H1 (cell line): ENCODE data around the gene QSOX2. TPM values are rescaled to one million over a fixed set of nuclear protein-coding genes. Genes with fewer than 3 reads are reported as not detected.
A peak's percentile ranks its signal among the peaks of the same experiment; 100 is the strongest.

Source experiments
- CTCF ChIA-PET: fragments of 300-600 bp; sonication (Branson Sonifier 250); formaldehyde crosslinking; loops from one replicate; lab custom pipeline; 2021; ENCODE audit not compliant: partially characterized antibody; lab: Charles Lee
- POLR2A ChIA-PET: fragments of 300-600 bp; sonication (Branson Sonifier 250); formaldehyde crosslinking; loops from one replicate; lab custom pipeline; 2021; ENCODE audit warnings: inconsistent platforms; ENCODE audit not compliant: partially characterized antibody; lab: Charles Lee
- DNase-seq, 2 experiments: peaks; one replicate each; pipeline versions ENCODE4 v3.0.0 to v3.0.0-alpha.2; 2010 to 2022; ENCODE audit warnings: low spot score in 2 of 2, low read depth in 1 of 2, mixed read lengths in 1 of 2
- FAIRE-seq: peaks from 2 replicates; lab custom pipeline; 2011; peaks lifted over from hg19 to GRCh38; lab: Jason Lieb, UNC
- H2AFZ ChIP-seq: 2 replicates; pipeline ENCODE4 v1.8.1; 2012; ENCODE audit warnings: low read length, inconsistent platforms
- H2AK5ac ChIP-seq: 2 replicates; pipeline ENCODE4 v1.6.1; 2013; ENCODE audit warnings: low read depth, low read length
- H2BK120ac ChIP-seq: replicated peaks from 2 replicates; pipeline ENCODE3; 2013; ENCODE audit warnings: low read depth, low read length, inconsistent platforms
- H2BK12ac ChIP-seq: 2 replicates; pipeline ENCODE4 v1.6.1; 2013; ENCODE audit warnings: low read depth, low read length
- H2BK15ac ChIP-seq: 2 replicates; pipeline ENCODE4 v1.6.1; 2013; ENCODE audit warnings: low read length
- H2BK20ac ChIP-seq: 2 replicates; pipeline ENCODE4 v1.6.1; 2013; ENCODE audit warnings: low read length
- H2BK5ac ChIP-seq: 2 replicates; pipeline ENCODE4 v1.6.1; 2013; ENCODE audit warnings: low read depth, low read length
- H3K14ac ChIP-seq: 2 replicates; pipeline ENCODE4 v1.6.1; 2013; ENCODE audit warnings: inconsistent platforms; ENCODE audit not compliant: insufficient read length
- H3K18ac ChIP-seq: 2 replicates; pipeline ENCODE4 v1.6.1; 2013; ENCODE audit warnings: low read length; ENCODE audit errors: extremely low read depth
- H3K23ac ChIP-seq: 2 replicates; pipeline ENCODE4 v1.6.1; 2013; ENCODE audit warnings: inconsistent platforms; ENCODE audit not compliant: insufficient read length
- H3K23me2 ChIP-seq: 2 replicates; pipeline ENCODE4 v1.6.1; 2013; ENCODE audit warnings: low read depth, low read length
- H3K27ac ChIP-seq: 2 replicates; pipeline ENCODE4 v1.6.1; 2011; ENCODE audit warnings: low read depth, low read length, inconsistent platforms
- H3K27me3 ChIP-seq, 4 experiments: replicated peaks in 1 of 4; 1 replicate in 1 of 4; 2 replicates in 3 of 4; pipeline versions ENCODE4 v1.6.1 to v1.8.1; 2011 to 2013; ENCODE audit warnings: low read length in 3 of 4, mild to moderate bottlenecking in 3 of 4, inconsistent platforms in 2 of 4, mixed read lengths in 2 of 4, moderate library complexity in 1 of 4; ENCODE audit not compliant: control insufficient read depth in 3 of 4, insufficient read depth in 3 of 4; ENCODE audit errors: extremely low read depth in 1 of 4
- H3K36me3 ChIP-seq, 4 experiments: 2 replicates each; pipeline versions ENCODE4 v1.6.1 to v1.8.1; 2011 to 2013; ENCODE audit warnings: mild to moderate bottlenecking in 4 of 4, low read length in 3 of 4, moderate library complexity in 2 of 4, control low read depth in 1 of 4, inconsistent platforms in 1 of 4; ENCODE audit not compliant: insufficient read depth in 4 of 4, control insufficient read depth in 2 of 4
- H3K4ac ChIP-seq: replicated peaks from 2 replicates; pipeline ENCODE3; 2013; ENCODE audit warnings: low read length, low read depth, mixed read lengths, inconsistent platforms; ENCODE audit not compliant: insufficient read length
- H3K4me1 ChIP-seq, 4 experiments: replicated peaks in 1 of 4; 1 replicate in 1 of 4; 2 replicates in 3 of 4; pipeline versions ENCODE4 v1.6.1 to v1.8.1; 2011 to 2013; ENCODE audit warnings: low read length in 3 of 4, inconsistent platforms in 2 of 4, mixed read lengths in 1 of 4; ENCODE audit not compliant: insufficient read depth in 4 of 4, control insufficient read depth in 3 of 4
- H3K4me2 ChIP-seq, 2 experiments: 2 replicates each; pipeline versions ENCODE4 v1.6.1 to v1.8.1; 2011 to 2013; ENCODE audit warnings: low read depth in 2 of 2, low read length in 2 of 2, control low read depth in 1 of 2, inconsistent platforms in 1 of 2, mild to moderate bottlenecking in 1 of 2; ENCODE audit not compliant: insufficient read depth in 1 of 2
- H3K4me3 ChIP-seq, 4 experiments: fragments of 200-600, 300-600 bp in 1 of 4; sonication (generic), shearing (Covaris generic), sonication (Bioruptor Twin) in 1 of 4; 2 replicates each; pipeline versions ENCODE4 v1.5.1 to v1.8.1; 2011 to 2016; ENCODE audit warnings: low read length in 4 of 4, low read depth in 3 of 4, control low read depth in 2 of 4, inconsistent platforms in 2 of 4, mild to moderate bottlenecking in 2 of 4, mixed read lengths in 1 of 4, moderate library complexity in 1 of 4; ENCODE audit not compliant: insufficient read depth in 2 of 4; ENCODE audit errors: extremely low read depth in 1 of 4
- H3K56ac ChIP-seq: replicated peaks from 2 replicates; pipeline ENCODE3; 2013; ENCODE audit warnings: low read depth, mild to moderate bottlenecking, mixed read lengths, low read length, inconsistent platforms; ENCODE audit not compliant: insufficient read length
- H3K79me1 ChIP-seq: 2 replicates; pipeline ENCODE4 v1.6.1; 2013; ENCODE audit warnings: low read depth, low read length, control low read depth
- H3K79me2 ChIP-seq, 2 experiments: 2 replicates each; pipeline versions ENCODE4 v1.6.1 to v1.8.1; 2012 to 2013; ENCODE audit warnings: low read length in 2 of 2, mild to moderate bottlenecking in 2 of 2, inconsistent platforms in 1 of 2; ENCODE audit not compliant: insufficient read depth in 2 of 2, control insufficient read depth in 1 of 2
- H3K9ac ChIP-seq, 4 experiments: replicated peaks in 1 of 4; 1 replicate in 1 of 4; 2 replicates in 3 of 4; pipeline versions ENCODE4 v1.6.1 to v1.8.1; 2011 to 2013; ENCODE audit warnings: low read depth in 3 of 4, low read length in 3 of 4, control low read depth in 2 of 4, mild to moderate bottlenecking in 2 of 4, moderate library complexity in 2 of 4, inconsistent platforms in 1 of 4; ENCODE audit errors: extremely low read depth in 1 of 4
- H3K9me3 ChIP-seq, 2 experiments: 2 replicates each; pipeline versions ENCODE4 v1.6.1 to v1.8.1; 2012 to 2013; ENCODE audit warnings: mild to moderate bottlenecking in 2 of 2, moderate library complexity in 2 of 2, control low read depth in 1 of 2, inconsistent platforms in 1 of 2, low read depth in 1 of 2, low read length in 1 of 2, mixed read lengths in 1 of 2; ENCODE audit not compliant: insufficient read depth in 2 of 2
- H4K20me1 ChIP-seq, 2 experiments: replicated peaks in 1 of 2; 2 replicates each; pipeline versions ENCODE3 to v1.8.1; 2011 to 2013; ENCODE audit warnings: inconsistent platforms in 2 of 2, low read length in 2 of 2, mild to moderate bottlenecking in 1 of 2; ENCODE audit not compliant: insufficient read depth in 2 of 2, control insufficient read depth in 1 of 2
- H4K5ac ChIP-seq: 2 replicates; pipeline ENCODE4 v1.6.1; 2013; ENCODE audit warnings: low read length, low read depth, mixed read lengths, inconsistent platforms; ENCODE audit not compliant: insufficient read length
- H4K8ac ChIP-seq: 2 replicates; pipeline ENCODE4 v1.8.0; 2013; ENCODE audit warnings: mild to moderate bottlenecking, moderate library complexity, low read length, inconsistent platforms; ENCODE audit not compliant: insufficient read depth; ENCODE audit errors: extremely low read depth
- H4K91ac ChIP-seq: replicated peaks from 2 replicates; pipeline ENCODE3; 2013; ENCODE audit warnings: low read length, mixed read lengths, inconsistent platforms; ENCODE audit not compliant: insufficient read length
- CBX5 ChIP-seq: fragments of 300-800, 300-1000 bp; sonication (generic); IDR thresholded peaks from 2 replicates; pipeline ENCODE4 v1.7.1; 2016; ENCODE audit warnings: antibody characterized with exemption, low read length, low read depth
- CEBPB ChIP-seq: IDR thresholded peaks from 2 replicates; pipeline ENCODE4 v1.6.1; 2012; ENCODE audit warnings: low read depth, low read length
- CHD1 ChIP-seq: IDR thresholded peaks from 2 replicates; pipeline ENCODE4 v1.6.1; 2012; ENCODE audit warnings: low read depth, low read length, improper control_type of control experiment
- EGR1 ChIP-seq: IDR thresholded peaks from 2 replicates; pipeline ENCODE4 v1.6.1; 2011; ENCODE audit warnings: low read depth, low read length, borderline replicate concordance
- MAFK ChIP-seq: IDR thresholded peaks from 2 replicates; pipeline ENCODE4 v1.6.1; 2012; ENCODE audit warnings: low read depth, mild to moderate bottlenecking, improper control_type of control experiment, low read length
- SIRT6 ChIP-seq: IDR thresholded peaks from one replicate; pipeline ENCODE4 v1.7.1; 2012; ENCODE audit warnings: low read length, inconsistent platforms
- SIX5 ChIP-seq: IDR thresholded peaks from 2 replicates; pipeline ENCODE4 v1.6.1; 2011; ENCODE audit warnings: mild to moderate bottlenecking, low read depth, low read length
- TBP ChIP-seq: IDR thresholded peaks from 2 replicates; pipeline ENCODE4 v1.6.1; 2011; ENCODE audit warnings: low read depth, low read length, improper control_type of control experiment
- WGBS, 2 experiments: shearing (Covaris generic) in 1 of 2; methylation state at CpG; one replicate each; pipeline versions ENCODE4 v1.1.6 to v1.1.7; 2013 to 2015; ENCODE audit warnings: low lambda C conversion rate in 2 of 2, mixed read lengths in 2 of 2, inconsistent platforms in 1 of 2, low coverage in 1 of 2, missing lambda C conversion rate in 1 of 2; ENCODE audit not compliant: insufficient replicate concordance in 2 of 2, insufficient coverage in 1 of 2, insufficient read length in 1 of 2; ENCODE audit errors: extremely low coverage in 1 of 2, missing lambda C conversion rate in 1 of 2; 5-methylcytosine and 5-hydroxymethylcytosine counted together
- polyA plus RNA-seq, 7 experiments: library from polyadenylated mRNA; depleted of rRNA in 3 of 7; stranded (reverse) in 5 of 7; unstranded in 2 of 7; fragments of >200 nt in 5 of 7; fragments of 200-250 nt in 2 of 7; gene quantifications; 1 replicate in 5 of 7; 2 replicates in 1 of 7; 4 replicates in 1 of 7; pipeline versions ENCODE4 v1.2.1 to v1.2.3, GENCODE V29; 2011 to 2013; ENCODE audit warnings: missing spikeins in 2 of 7, mixed read lengths in 2 of 7
- total RNA-seq: library from RNA; stranded (reverse); fragmentation: NEBNext Ultra II Directional; extraction: Animal tissue kit (Norgen Biotek cat#: 25700); gene quantifications from 2 replicates; pipeline ENCODE4 v1.2.1, GENCODE V29; 2021
- TF ChIP-seq, protein P1 (sequence below): IDR thresholded peaks from 2 replicates; pipeline ENCODE4 v1.6.1; 2012; ENCODE audit warnings: inconsistent platforms

Gene QSOX2
- total and polyA plus RNA-seq, 2 of the 8 experiments (the other 6 are each of a cell fraction or from before 2014, with no cell fraction given) = 18.0 to 28.6 TPM

DNA sequence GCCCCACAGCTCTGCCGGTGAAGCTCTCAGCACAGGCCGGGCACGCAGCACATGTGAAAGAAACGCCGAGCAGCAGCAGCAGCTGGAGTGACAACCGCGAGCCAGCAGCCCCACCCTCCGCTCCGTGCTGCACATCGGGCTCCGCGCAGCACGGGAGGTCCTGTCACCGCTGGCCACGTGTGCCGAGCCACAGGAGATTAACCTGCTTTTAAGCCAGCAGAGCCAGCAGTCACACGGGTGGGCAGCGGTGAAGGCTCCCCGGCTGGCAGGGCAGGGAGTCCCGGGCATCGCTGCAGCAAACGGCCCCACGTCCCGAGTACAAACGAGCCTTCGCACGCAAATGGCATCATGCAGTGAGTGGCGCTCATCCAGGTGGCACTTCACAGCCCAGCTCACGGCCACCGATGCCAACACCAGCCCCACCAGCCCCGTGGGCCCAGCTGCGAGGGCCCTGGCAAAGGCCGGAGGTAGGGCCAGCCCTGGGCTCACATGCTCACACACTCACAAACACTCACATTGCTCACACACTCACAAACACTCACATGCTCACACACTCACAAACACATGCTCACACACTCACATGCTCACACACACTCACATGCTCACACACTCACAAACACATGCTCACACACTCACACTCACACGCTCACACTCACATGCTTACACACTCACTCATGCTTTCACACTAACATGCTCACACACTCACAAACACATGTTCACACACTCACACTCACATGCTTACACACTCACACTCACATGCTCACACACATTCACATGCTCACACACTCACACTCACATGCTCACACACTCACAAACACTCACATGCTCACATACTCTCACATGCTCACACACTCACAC, 47.2 kb upstream of the QSOX2 start:
- no peak overlapping the region for H2BK15ac ChIP-seq
- H2BK120ac ChIP-seq = no peak overlapping the region
- no peak overlapping the region for H2AFZ ChIP-seq
- CTCF ChIA-PET = interaction anchor here (0.9 to 1.9 kb wide), 5 partner anchors 8 to 332 kb away, joined by 3 to 5 read pairs (median 3); no protein-coding TSS in a partner anchor
- DNase-seq = no peak
- no peak overlapping the region for H3K4me2 ChIP-seq
- H3K56ac ChIP-seq = no peak overlapping the region
- H3K9me3 ChIP-seq = peaks cover 4 to 10% of the 10 kb centered on the region in 2 experiments; a peak in 2 of 4 replicates
- H3K4ac ChIP-seq = no peak overlapping the region
- H4K8ac ChIP-seq = peak overlapping the region; percentile 85; the same call in 1 of the 2 replicates
- TF ChIP-seq SIRT6 = no peak
- TF ChIP-seq CEBPB = no peak
- TF ChIP-seq SIX5 = no peak
- TF ChIP-seq MAFK = no peak
- TF ChIP-seq TBP = no peak
- no peak for TF ChIP-seq CHD1
- TF ChIP-seq, protein P1, sequence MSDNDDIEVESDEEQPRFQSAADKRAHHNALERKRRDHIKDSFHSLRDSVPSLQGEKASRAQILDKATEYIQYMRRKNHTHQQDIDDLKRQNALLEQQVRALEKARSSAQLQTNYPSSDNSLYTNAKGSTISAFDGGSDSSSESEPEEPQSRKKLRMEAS = no peak
- TF ChIP-seq EGR1 = no peak
- no peak for TF ChIP-seq CBX5
- POLR2A ChIA-PET = no interaction called here
- peak overlapping the region; percentile 35; the same call in 1 of the 2 replicates for H2BK5ac ChIP-seq
- H4K91ac ChIP-seq = peak overlapping the region; percentile 50
- no peak overlapping the region for H4K5ac ChIP-seq
- H3K4me1 ChIP-seq = no peaks in the 10 kb centered on the region
- H3K27me3 ChIP-seq = no peaks in the 10 kb centered on the region
- no peak overlapping the region for H3K4me3 ChIP-seq
- no peak overlapping the region; a peak in 1 of 7 replicates for H3K9ac ChIP-seq
- H3K79me1 ChIP-seq = no peaks in the 10 kb centered on the region
- H3K23ac ChIP-seq = peak overlapping the region; percentile 83
- no peak overlapping the region for H3K18ac ChIP-seq
- no peak overlapping the region for H2BK20ac ChIP-seq
- H3K27ac ChIP-seq = no peak overlapping the region
- H4K20me1 ChIP-seq = peaks cover 0 to 15% of the 10 kb centered on the region in 2 experiments
- no peaks in the 10 kb centered on the region for H3K79me2 ChIP-seq
- peaks cover 11% of the 10 kb centered on the region; the same call in 1 of the 2 replicates for H3K23me2 ChIP-seq
- peak overlapping the region; percentile 40; the same call in 1 of the 2 replicates for H2AK5ac ChIP-seq
- H2BK12ac ChIP-seq = 0 out of 2 replicates have a peak overlapping the region, but pooled peaks have one; percentile 88
- WGBS, 2 experiments = 95% methylated on average over 33 of the region's 34 CpGs; no CpG with 5 or more reads in 1 of the 2 experiments
- H3K36me3 ChIP-seq = no peaks in the 10 kb centered on the region; a peak in 1 of 8 replicates
- H3K14ac ChIP-seq = no peak overlapping the region
- FAIRE-seq = no peak
